ENCODE results near the gene MAPRE3.

DNA sequence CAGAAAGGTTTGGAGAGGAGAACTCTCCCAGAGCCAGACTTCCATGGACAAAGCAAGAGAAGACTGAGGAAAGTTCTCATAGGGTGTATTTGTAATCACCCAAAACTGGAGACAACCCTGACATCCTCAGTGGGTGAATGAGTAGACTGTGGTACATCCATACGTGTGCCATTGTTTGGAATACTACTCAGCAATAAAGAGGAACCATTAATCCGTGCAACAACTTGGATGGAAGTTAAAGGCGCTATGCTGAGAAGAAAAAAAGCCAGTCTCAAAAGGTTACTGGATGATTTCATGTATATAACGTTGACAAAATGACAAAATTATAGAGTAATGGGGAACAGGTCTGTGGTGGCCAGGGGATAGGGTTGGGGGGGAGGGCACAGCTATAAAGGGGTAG lies 38.2 kb downstream of the MAPRE3 start:
- TF ChIP-seq, protein P1, sequence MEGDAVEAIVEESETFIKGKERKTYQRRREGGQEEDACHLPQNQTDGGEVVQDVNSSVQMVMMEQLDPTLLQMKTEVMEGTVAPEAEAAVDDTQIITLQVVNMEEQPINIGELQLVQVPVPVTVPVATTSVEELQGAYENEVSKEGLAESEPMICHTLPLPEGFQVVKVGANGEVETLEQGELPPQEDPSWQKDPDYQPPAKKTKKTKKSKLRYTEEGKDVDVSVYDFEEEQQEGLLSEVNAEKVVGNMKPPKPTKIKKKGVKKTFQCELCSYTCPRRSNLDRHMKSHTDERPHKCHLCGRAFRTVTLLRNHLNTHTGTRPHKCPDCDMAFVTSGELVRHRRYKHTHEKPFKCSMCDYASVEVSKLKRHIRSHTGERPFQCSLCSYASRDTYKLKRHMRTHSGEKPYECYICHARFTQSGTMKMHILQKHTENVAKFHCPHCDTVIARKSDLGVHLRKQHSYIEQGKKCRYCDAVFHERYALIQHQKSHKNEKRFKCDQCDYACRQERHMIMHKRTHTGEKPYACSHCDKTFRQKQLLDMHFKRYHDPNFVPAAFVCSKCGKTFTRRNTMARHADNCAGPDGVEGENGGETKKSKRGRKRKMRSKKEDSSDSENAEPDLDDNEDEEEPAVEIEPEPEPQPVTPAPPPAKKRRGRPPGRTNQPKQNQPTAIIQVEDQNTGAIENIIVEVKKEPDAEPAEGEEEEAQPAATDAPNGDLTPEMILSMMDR (conservative IDR thresholded peaks at IDR 0.05) = no peak
- no peak for TF ChIP-seq ZFX (IDR thresholded peaks at IDR 0.05)

All from C4-2B (cell line).